T-helper 1 cell treated with Interleukin-12 subunit alpha and Interleukin-12 subunit beta and Interleukin-4 antibody, amounts not matched to agents 30 μg/mL and 1 μg/mL, for 36 hours (primary cell): Measurements from ENCODE around the gene TP63.

Experiments
- H3K27ac Mint-ChIP-seq: one replicate; pipeline ENCODE4 v1.8.0; 2021; ENCODE audit warnings: mild to moderate bottlenecking, mixed read lengths
- H3K27me3 Mint-ChIP-seq: one replicate; pipeline ENCODE4 v1.8.0; 2021; ENCODE audit warnings: low read depth, mixed read lengths
- H3K36me3 Mint-ChIP-seq: one replicate; pipeline ENCODE4 v1.8.0; 2021; ENCODE audit warnings: low read depth, mixed read lengths
- H3K4me1 Mint-ChIP-seq: one replicate; pipeline ENCODE4 v1.8.0; 2021; ENCODE audit warnings: low read depth, mixed read lengths
- H3K4me3 Mint-ChIP-seq: one replicate; pipeline ENCODE4 v1.8.0; 2021; ENCODE audit warnings: mild to moderate bottlenecking, moderate library complexity, mixed read lengths
- H3K9me3 Mint-ChIP-seq: one replicate; pipeline ENCODE4 v1.8.0; 2021; ENCODE audit warnings: mixed read lengths

The TP63 gene

DNA sequence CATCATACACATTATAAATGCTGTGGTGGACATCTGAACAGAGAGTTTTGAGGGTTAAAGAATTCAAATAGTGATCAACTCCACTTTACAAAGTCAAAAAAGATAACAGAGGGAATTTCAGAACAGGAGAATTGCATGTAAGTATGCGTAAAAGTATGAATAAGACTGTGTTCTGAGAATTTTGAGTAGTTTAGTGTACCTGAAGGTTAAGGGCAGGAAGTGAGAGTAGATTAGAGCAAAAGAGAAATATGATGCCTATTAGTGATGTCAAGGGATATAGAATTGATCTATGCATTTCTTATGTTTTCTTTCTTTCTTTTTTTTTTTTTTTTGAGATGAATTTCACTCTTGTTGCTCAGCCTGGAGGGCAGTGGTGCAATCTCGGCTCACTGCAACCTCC is 53.1 kb downstream of the TP63 start:
- no peak overlapping the region for H3K27ac Mint-ChIP-seq
- H3K27me3 Mint-ChIP-seq, result no peaks in the 10 kb centered on the region
- H3K4me3 Mint-ChIP-seq, result no peak overlapping the region
- no peaks in the 10 kb centered on the region for H3K9me3 Mint-ChIP-seq
- H3K36me3 Mint-ChIP-seq, result no peaks in the 10 kb centered on the region
- peaks cover 13% of the 10 kb centered on the region for H3K4me1 Mint-ChIP-seq

DNA sequence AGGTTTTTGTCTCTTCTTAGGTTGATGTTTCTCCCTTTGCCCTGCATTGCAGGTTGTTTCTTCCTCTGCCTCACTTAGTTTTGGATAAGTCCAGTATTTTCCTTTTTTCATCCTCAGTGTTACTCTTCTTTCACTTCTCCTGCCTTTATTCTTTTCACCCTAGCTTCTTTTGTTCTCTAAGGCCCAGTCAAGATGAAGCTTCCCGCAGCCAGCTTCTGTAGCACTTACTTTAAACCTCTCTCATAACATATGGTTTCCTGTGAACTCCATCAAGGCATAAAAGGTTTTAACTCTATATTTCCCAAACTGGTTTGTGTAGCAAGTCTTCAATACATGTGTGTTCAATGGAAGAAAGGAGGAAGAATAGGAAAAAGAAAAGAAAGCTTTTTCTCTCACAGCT is 54.1 kb downstream of the TP63 start:
- Mint-ChIP-seq H3K36me3 (no peaks in the 10 kb centered on the region), H3K9me3 (no peaks in the 10 kb centered on the region), H3K27ac (no peak overlapping the region), H3K4me1 (peaks cover 13% of the 10 kb centered on the region), H3K4me3 (no peak overlapping the region), H3K27me3 (no peaks in the 10 kb centered on the region)

DNA sequence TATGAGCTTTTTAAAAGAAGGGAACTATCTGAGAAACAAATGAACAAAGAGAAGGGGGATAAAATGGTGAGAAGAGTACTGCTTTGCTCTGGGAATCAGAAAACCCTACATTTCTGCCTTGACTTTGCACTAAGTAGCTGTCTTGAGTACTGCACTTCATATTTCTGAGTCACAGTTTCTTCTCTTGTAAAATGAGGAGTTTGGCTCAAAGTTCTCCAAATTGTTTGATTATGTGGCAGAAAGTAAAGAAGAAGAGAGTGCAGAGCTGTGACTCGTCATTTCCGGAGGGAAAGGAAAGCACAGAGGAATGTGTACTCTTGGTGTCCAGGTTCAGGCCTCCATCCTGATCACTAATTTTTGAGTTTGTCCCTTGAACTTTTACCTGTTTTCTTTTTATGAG is 54.7 kb downstream of the TP63 start:
- Mint-ChIP-seq H3K4me3 (no peak overlapping the region), H3K36me3 (no peaks in the 10 kb centered on the region), H3K9me3 (no peaks in the 10 kb centered on the region), H3K4me1 (peaks cover 13% of the 10 kb centered on the region), H3K27ac (no peak overlapping the region), H3K27me3 (no peaks in the 10 kb centered on the region)

DNA sequence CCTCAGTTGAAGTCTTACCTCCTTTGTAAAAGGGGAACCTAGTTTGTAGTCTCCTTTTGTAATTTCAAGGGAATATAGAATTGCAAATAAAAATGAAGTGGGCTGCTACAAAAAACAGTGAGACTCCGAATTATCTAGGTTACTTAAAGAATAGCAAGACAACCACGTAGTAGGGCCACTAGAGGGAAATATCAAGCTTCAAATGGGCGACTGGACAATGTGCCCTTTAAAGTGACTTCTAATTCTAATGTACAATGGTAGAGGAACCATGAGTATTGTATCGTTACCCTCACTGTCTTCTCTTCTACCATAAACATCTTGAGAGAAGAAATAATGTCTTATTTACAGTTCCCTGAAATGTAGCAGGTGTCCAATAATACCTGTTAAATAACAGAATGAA is 56.3 kb downstream of the TP63 start:
- no peak overlapping the region for H3K4me3 Mint-ChIP-seq
- no peak overlapping the region for H3K27ac Mint-ChIP-seq
- H3K27me3 Mint-ChIP-seq, result no peaks in the 10 kb centered on the region
- peaks cover 13% of the 10 kb centered on the region for H3K4me1 Mint-ChIP-seq
- no peaks in the 10 kb centered on the region for H3K36me3 Mint-ChIP-seq
- H3K9me3 Mint-ChIP-seq, result no peaks in the 10 kb centered on the region

DNA sequence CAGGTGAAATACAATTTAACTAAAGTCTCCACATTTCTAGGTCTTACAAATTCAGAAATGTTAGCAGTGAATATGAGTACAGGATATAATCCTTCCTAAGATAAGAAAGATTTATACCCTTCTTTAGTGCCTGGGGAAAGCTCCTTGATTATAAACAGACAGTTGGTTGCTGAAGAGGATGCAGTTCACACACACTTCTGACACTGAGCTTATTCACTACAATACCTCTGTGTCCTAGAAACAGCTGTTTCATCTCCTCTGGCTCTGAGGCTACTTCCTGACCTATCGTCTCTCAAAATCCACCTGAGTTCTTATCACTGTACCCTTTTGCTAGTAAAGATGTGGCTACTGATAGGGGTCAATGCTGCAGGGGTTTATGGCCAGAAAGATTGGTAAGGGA is 57.1 kb downstream of the TP63 start:
- Mint-ChIP-seq H3K4me1 (peaks cover 13% of the 10 kb centered on the region), H3K9me3 (no peaks in the 10 kb centered on the region), H3K27me3 (no peaks in the 10 kb centered on the region), H3K4me3 (no peak overlapping the region), H3K36me3 (no peaks in the 10 kb centered on the region), H3K27ac (no peak overlapping the region)

DNA sequence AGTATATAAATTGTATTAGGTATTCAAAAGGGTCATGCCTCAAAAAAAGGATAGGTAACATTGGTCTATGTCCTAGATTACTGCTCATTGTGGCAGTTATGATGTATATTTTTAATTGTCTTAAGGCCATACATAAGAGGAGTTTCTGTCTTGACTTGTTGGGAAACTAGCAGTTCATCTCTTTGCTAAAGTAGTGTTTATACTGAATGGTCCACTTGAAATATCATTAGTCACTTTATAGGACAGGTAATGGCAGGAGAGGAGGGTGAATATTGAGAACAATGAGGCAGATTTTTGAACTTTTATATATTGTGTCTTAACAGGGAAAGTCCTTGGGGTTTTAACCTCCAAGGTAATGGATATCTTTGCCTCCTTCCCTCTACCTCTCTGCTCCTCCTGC is 58.4 kb downstream of the TP63 start:
- Mint-ChIP-seq H3K36me3 (no peaks in the 10 kb centered on the region), H3K4me3 (no peak overlapping the region), H3K27me3 (no peaks in the 10 kb centered on the region)

DNA sequence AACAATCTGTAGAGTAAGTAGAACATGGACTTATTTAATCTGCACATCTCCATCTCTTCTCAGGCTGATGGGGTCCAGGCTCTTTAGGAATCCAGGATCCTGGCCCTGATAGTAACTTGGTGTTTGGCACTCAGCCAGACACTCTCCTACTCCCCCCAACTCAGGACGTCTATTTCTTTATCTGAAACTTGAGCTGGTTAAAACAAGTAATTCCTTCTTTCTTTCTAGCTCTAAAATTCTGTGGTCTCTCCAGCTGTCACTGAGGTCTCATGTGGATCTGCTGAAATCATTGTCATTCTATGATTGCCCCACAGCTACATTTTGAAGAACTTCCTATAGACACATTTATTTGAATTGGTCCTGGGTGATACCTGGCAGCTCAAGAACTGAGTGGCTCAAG is 59.0 kb downstream of the TP63 start:
- H3K4me1 Mint-ChIP-seq, result peaks cover 8% of the 10 kb centered on the region
- H3K9me3 Mint-ChIP-seq, result no peaks in the 10 kb centered on the region

More for the DNA sequence above, 58.4 kb downstream of the TP63 start:
- Mint-ChIP-seq H3K27ac (no peak overlapping the region), H3K4me1 (peaks cover 9% of the 10 kb centered on the region), H3K9me3 (no peaks in the 10 kb centered on the region)

DNA sequence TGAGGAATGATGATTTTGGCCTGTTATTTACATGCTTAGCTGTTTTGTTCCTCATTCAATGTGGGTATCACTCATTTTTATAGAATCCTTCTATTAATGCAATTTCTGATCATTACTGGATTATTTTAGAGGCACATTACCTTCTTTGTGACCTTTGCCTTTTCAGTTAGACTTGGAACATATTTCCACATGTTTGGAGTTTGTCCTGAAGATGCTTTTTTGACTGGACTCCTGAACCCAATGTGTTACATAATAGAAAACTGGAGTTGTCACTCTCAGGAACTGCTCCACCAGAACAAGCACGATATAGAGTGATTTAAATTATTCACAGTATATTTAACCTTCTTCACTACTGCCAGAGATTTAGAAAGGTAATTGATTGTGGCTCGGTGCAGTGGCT is 59.5 kb downstream of the TP63 start:
- Mint-ChIP-seq H3K36me3 (no peaks in the 10 kb centered on the region), H3K4me1 (peaks cover 6% of the 10 kb centered on the region), H3K9me3 (no peaks in the 10 kb centered on the region)

More for the DNA sequence above, 59.0 kb downstream of the TP63 start:
- H3K4me3 Mint-ChIP-seq, result no peak overlapping the region
- H3K27me3 Mint-ChIP-seq, result no peaks in the 10 kb centered on the region
- H3K36me3 Mint-ChIP-seq, result no peaks in the 10 kb centered on the region
- H3K27ac Mint-ChIP-seq, result no peak overlapping the region

DNA sequence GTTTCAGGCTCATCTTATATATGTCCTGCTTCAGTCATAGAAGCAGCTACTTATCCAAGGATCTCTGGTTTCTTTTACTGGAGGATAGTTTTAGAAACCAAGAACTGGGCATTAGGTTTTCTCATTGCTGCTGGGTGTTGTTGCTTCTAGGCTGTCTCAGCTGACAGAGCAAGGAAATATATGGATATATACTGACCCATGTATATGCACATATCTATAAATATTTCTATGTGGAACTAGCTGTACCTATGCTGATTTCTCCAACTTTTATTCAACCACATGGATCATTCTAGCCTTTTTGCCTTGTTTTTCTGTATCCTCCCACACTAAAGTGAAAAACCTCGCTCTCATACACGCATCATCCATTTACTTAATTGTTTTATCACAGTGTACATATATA is 64.2 kb downstream of the TP63 start:
- Mint-ChIP-seq H3K27ac (no peak overlapping the region), H3K9me3 (no peaks in the 10 kb centered on the region), H3K27me3 (no peaks in the 10 kb centered on the region), H3K4me3 (no peak overlapping the region), H3K36me3 (no peaks in the 10 kb centered on the region), H3K4me1 (no peaks in the 10 kb centered on the region)

More for the DNA sequence above, 59.5 kb downstream of the TP63 start:
- H3K27me3 Mint-ChIP-seq, result no peaks in the 10 kb centered on the region
- no peak overlapping the region for H3K27ac Mint-ChIP-seq
- no peak overlapping the region for H3K4me3 Mint-ChIP-seq

DNA sequence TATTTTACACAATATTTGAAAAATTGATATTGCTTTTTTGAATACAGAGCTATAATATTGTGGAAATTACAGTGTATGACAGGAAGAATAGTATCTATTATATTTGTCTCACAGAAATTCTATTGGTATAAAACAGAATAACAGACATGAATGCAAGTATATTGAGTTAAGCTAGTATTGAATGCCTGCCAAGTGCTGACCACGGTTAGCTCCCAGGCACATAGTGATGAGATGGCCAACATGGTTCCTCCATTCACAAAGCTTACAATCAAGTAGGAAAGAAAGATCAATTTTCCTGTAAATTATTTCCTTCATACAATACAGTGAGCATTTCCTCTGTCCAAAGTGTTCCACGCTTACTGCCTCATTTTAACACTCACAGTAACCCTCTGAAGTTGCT is 67.6 kb downstream of the TP63 start:
- no peaks in the 10 kb centered on the region for H3K36me3 Mint-ChIP-seq
- no peak overlapping the region for H3K27ac Mint-ChIP-seq
- H3K4me1 Mint-ChIP-seq, result no peaks in the 10 kb centered on the region
- no peaks in the 10 kb centered on the region for H3K27me3 Mint-ChIP-seq
- H3K9me3 Mint-ChIP-seq, result no peaks in the 10 kb centered on the region
- H3K4me3 Mint-ChIP-seq, result no peak overlapping the region

DNA sequence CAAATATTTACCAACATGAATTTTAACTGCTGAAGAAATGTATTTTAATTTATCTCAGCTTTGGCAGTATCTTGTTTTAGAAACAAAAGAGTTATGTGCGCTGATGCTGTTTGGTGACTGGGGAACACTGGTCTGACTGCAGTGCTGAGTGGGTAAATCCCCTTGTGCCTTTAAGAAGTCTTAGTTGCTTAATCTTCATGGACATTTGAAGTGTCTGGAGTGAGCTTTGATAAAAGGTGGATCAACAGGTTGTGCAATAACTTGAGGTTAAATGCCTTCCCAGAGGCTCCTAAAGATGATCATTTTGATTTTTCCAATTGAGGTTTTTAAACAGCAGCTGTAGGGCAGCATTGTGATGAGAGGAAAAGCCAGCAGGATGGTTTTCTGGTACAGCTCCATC is 68.7 kb downstream of the TP63 start:
- no peak overlapping the region for H3K27ac Mint-ChIP-seq
- H3K9me3 Mint-ChIP-seq, result no peaks in the 10 kb centered on the region
- H3K4me1 Mint-ChIP-seq, result no peaks in the 10 kb centered on the region
- H3K4me3 Mint-ChIP-seq, result no peak overlapping the region
- no peaks in the 10 kb centered on the region for H3K27me3 Mint-ChIP-seq
- H3K36me3 Mint-ChIP-seq, result no peaks in the 10 kb centered on the region

DNA sequence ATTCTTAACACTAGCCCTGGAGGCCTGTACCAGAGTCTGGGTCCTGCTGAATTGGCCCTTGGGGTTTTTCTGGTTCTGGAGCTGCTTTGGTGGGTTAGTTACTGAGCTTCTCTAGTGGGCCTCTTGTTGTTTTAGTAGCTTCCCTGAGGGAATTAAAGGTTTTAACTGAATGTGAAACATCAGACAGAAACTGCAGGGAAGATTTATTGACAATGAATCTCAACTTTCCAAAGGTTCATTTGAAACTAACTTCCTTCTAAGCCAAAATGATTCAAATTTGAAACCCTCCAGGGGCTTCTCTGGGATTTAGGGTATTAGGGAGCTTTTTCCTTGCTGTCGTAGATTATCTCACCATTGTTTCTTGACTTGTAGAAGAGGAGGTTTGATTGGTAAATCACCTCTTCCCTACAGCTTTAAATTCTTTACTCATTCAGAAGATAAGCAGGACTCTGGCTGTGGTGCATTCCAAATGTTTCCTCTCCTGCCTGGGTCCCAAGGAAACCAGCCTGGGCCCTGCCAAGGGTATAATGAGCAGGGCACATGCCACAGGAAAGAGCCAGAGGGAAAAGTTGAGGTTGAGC is 71.0 kb downstream of the TP63 start:
- Mint-ChIP-seq H3K9me3 (no peaks in the 10 kb centered on the region), H3K27me3 (no peaks in the 10 kb centered on the region), H3K27ac (no peak overlapping the region), H3K4me3 (no peak overlapping the region), H3K4me1 (no peaks in the 10 kb centered on the region), H3K36me3 (no peaks in the 10 kb centered on the region)

DNA sequence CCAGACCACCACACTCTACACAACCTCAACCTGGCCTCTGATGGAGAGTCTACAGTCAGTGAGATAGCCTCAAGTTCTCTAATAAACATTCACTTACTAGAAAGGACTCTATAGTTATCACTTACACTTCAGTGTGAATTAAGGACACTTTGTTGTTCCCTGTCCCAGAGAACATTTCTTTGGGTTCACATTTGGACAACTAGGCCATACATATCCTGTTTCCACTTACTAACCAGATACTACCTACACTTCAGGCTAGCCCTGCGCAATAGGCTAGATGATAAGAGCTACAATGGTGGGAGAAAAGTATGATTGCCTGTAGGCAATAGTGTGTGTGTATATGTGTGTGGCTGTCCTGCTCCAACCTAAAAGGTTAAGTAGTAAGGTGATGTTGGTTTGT is 72.7 kb downstream of the TP63 start:
- H3K27me3 Mint-ChIP-seq, result no peaks in the 10 kb centered on the region
- no peaks in the 10 kb centered on the region for H3K4me1 Mint-ChIP-seq
- H3K4me3 Mint-ChIP-seq, result no peak overlapping the region
- H3K27ac Mint-ChIP-seq, result no peak overlapping the region
- no peaks in the 10 kb centered on the region for H3K9me3 Mint-ChIP-seq
- no peaks in the 10 kb centered on the region for H3K36me3 Mint-ChIP-seq

DNA sequence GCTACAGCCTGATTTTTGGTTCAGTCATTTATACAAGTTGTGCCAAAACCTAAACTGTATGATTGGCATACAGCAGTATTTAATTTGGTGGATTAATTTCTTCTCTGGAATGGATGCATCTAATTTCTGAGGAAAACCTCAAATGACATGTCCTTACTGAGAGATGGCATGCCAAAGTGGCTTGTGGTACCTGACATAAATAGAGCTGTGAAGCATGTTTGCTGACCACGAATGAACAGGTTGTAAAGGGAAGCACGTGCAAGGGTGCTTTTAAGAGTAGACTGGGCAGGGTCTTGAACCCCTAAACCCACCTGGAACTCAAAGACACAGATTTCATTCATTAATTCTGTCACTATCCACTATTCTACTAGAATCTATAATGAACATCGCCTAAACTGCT is 77.2 kb downstream of the TP63 start:
- H3K27ac Mint-ChIP-seq, result no peak overlapping the region

DNA sequence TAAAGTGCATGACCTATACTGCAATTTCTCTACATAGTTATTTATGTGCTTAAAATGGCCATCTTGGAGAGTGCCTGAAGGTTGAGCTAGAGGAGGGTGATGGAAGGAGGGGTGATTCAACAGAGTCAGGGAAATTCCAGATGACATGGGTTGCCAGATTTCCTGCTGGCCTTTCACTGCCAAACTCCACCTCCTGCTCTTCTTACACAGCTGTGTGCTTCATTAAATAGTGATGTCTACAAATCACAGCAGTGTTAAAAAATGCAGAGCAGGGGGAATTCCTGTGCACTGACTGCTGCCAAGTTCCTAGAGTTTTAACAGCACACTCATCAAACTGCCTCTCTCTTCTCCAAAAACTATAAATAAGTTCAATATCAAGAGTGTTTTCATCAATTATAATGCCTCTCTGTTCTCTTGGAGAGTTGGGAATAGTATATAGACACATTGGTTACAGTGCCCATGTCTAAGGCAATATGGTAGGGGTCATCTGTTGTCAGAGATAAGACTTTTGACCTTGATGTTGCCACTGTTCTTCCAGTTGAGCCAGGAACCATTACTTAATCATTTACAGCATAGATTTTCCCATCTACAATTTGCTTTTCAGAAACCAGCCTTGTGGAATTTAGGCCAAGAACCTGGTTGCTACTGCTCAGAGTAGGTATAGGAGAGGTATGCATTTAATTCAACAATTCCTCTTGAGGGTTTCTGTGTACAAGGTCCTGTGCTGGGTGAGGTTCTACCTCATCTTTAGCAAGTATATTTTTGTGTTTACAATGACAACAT is 79.6 kb downstream of the TP63 start:
- H3K27me3 Mint-ChIP-seq, result no peaks in the 10 kb centered on the region
- H3K4me1 Mint-ChIP-seq, result peaks cover 9% of the 10 kb centered on the region
- H3K36me3 Mint-ChIP-seq, result no peaks in the 10 kb centered on the region

More for the DNA sequence above, 77.2 kb downstream of the TP63 start:
- H3K27me3 Mint-ChIP-seq, result no peaks in the 10 kb centered on the region
- no peak overlapping the region for H3K4me3 Mint-ChIP-seq
- no peaks in the 10 kb centered on the region for H3K9me3 Mint-ChIP-seq
- no peaks in the 10 kb centered on the region for H3K36me3 Mint-ChIP-seq
- peaks cover 5% of the 10 kb centered on the region for H3K4me1 Mint-ChIP-seq

More for the DNA sequence above, 79.6 kb downstream of the TP63 start:
- H3K27ac Mint-ChIP-seq, result no peak overlapping the region
- no peaks in the 10 kb centered on the region for H3K9me3 Mint-ChIP-seq
- H3K4me3 Mint-ChIP-seq, result no peak overlapping the region
